HAP-1 (cell line): ENCODE results near the gene CAMP.
"Not testable (repeated sequence)": the region's sequence is repeated elsewhere in the genome, so short reads cannot be mapped to it uniquely, and the experiment has no call there.

Experiments used
- DNase-seq, 2 experiments: peaks; one replicate each; pipeline ENCODE4 v3.0.0-alpha.2; 2016 to 2020; ENCODE audit warnings: low spot score in 2 of 2
- H3K27me3 ChIP-seq: fragments of 250-450 bp; sonication (Bioruptor Pico); 2 replicates; pipeline ENCODE4 v1.5.1; 2020; ENCODE audit warnings: low read depth, mild to moderate bottlenecking, moderate library complexity
- H3K36me3 ChIP-seq: fragments of 250-450 bp; sonication (Bioruptor Pico); replicated peaks from 2 replicates; pipeline ENCODE4 v1.5.1; 2020; ENCODE audit warnings: mild to moderate bottlenecking
- H3K4me1 ChIP-seq: fragments of 250-450 bp; sonication (Bioruptor Pico); 2 replicates; pipeline ENCODE4 v1.5.1; 2020; ENCODE audit warnings: mild to moderate bottlenecking
- H3K4me3 ChIP-seq: fragments of 250-450 bp; sonication (Bioruptor Pico); 2 replicates; pipeline ENCODE4 v1.5.1; 2020; ENCODE audit warnings: mild to moderate bottlenecking, moderate library complexity
- H3K9me3 ChIP-seq: fragments of 250-450 bp; sonication (Bioruptor Pico); 2 replicates; pipeline ENCODE4 v1.5.1; 2020; ENCODE audit warnings: mild to moderate bottlenecking, moderate library complexity
- in situ Hi-C: fragments of 300-500 bp; cut with MboI; formaldehyde crosslinking; loops from 3 replicates; pipeline ENCODE4 v1.14.3; 2020; ENCODE audit warnings: low sequenced_read_pairs, inconsistent platforms, mixed read lengths

The CAMP gene

DNA sequence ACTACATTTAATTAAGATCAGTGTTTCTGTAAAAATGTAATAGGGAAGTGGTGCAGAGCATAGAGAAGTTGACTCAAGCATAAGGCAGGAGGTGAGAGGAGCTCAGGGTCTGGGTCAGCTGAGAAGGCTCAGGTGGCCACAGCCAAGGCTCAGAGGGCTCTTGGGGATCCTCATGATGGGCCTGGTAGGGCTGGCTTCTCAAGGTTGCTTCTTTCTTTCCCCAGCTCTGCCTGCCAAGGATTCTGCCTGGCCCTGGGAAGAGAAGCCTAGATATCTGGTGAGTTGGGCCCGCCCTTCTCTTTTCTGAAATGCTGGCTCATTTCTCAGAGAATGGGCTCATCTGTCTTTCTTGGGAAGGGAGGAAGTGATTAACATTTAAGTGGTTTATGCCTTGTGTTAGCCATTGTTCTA is 24.1 kb downstream of the CAMP start:
- Histone ChIP-seq H3K4me1 (peaks cover 17% of the 10 kb centered on the region), H3K27me3 (no peaks in the 10 kb centered on the region), H3K9me3 (no peaks in the 10 kb centered on the region), H3K4me3 (no peak overlapping the region), H3K36me3 (peaks cover 76% of the 10 kb centered on the region)
- DNase-seq, result peak in 1 of 2 experiments; percentile 41
- in situ Hi-C loops, result loop anchor here (10.0 kb wide), 1 partner anchor 53 kb away; no protein-coding TSS in a partner anchor

DNA sequence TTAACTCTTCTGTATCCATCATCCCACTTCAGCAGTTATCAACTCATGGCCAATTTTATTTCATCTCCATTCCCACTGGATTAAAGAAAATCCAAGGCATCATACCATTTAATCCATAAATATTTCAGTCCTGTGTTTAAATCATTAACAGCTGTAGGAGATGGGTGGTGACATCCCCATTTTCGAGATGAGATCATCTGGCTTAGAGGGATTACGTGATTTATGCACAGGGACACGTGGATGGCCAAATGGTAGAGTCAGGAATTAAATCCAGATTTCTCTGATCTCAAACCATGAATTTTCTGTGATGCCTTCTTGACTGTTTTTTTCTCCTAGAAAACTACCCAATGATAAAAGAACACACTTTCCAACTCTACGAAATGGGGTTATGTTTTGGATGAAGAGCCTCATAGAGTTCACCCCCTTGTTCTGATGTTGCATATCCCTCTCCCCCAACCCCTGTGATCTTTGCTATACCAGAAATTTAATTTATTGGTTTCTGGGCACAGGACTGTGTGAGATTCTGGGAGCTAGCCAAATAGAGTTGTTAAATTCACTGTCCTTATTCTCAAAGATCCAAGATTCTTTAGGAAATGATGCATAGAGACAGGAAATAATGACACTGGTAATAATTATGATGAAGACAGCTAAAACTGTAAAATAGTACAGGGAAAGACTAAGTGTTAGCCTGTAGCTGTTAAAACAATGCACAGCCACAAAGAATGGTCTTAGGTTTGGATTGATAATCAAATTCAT is 25.0 kb downstream of the CAMP start:
- no peaks in the 10 kb centered on the region for H3K9me3 ChIP-seq
- no peaks in the 10 kb centered on the region for H3K27me3 ChIP-seq
- H3K4me3 ChIP-seq, result no peak overlapping the region
- in situ Hi-C loops, result loop anchor here (10.0 kb wide), 1 partner anchor 53 kb away; no protein-coding TSS in a partner anchor
- peaks cover 17% of the 10 kb centered on the region for H3K4me1 ChIP-seq
- peaks cover 83% of the 10 kb centered on the region for H3K36me3 ChIP-seq
- DNase-seq, result no peak

DNA sequence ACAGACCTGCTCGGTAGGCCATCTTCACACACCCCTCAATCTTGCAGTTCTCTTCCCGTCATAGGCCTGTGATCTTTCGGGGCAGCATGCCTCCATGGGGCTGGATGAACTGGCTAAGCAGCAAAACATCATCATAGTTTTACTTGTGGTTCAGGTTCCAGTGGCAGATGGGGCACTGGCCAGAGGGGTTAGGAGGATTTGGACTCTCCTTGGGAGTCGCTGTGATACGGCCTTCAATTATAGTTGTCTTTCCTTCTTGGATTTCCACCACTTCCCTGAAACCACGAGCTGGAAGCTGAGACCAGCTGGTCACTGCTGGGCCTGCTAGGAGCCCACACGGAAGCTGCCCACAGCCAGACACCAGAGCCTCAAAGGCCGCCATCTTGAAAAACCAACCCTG is 33.3 kb downstream of the CAMP start:
- H3K4me3 ChIP-seq, result no peak overlapping the region
- peak in 1 of 2 experiments; percentile 1 for DNase-seq
- peaks cover 3% of the 10 kb centered on the region; the same call in 1 of the 2 replicates for H3K4me1 ChIP-seq
- in situ Hi-C loops, result no loop called here
- peaks cover 78% of the 10 kb centered on the region for H3K36me3 ChIP-seq
- peaks cover 4% of the 10 kb centered on the region; the same call in 1 of the 2 replicates for H3K9me3 ChIP-seq
- H3K27me3 ChIP-seq, result no peaks in the 10 kb centered on the region

DNA sequence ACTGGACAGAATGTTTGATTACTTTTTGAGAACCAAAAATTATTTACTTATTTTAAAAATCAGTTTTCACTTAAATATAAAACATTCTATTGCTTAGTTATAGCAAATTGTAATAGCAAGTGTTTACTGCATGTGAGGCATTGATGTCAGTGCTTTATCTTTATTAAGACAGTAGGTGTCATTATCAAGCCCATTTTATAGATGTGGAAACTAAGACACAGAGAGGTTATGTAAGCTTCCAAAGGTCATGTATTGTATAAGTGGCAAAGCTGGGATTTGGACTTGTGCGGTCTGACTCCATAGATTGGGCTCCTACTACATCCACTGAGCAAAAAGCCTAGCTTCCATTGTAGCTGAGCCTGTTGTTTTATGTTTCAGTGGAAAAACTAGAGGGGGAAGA is 35.2 kb downstream of the CAMP start:
- Histone ChIP-seq H3K9me3 (peaks cover 4% of the 10 kb centered on the region; the same call in 1 of the 2 replicates), H3K27me3 (no peaks in the 10 kb centered on the region), H3K4me3 (no peak overlapping the region), H3K4me1 (peaks cover 3% of the 10 kb centered on the region; the same call in 1 of the 2 replicates), H3K36me3 (peaks cover 82% of the 10 kb centered on the region)
- no peak for DNase-seq
- in situ Hi-C loops, result no loop called here

DNA sequence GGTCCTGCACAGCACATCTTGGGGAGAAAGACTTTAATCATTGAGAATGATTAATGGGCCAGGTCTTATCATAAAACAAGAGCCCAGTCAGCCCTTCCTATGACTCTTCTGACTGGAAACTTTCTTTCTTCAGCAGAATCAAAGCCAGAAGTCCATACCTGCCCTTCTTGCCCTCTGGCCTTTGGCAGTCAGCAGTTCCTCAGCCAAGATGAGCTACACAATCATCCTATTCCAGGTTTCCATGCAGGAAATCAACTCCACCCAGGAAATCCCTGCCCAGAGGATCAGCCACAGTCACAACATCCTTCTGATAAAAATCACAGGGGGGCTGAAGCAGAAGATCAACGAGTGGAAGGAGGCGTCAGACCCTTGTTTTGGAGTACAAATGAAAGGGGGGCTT is 44.5 kb downstream of the CAMP start:
- H3K36me3 ChIP-seq, result peaks cover 84% of the 10 kb centered on the region
- H3K27me3 ChIP-seq, result no peaks in the 10 kb centered on the region
- no peaks in the 10 kb centered on the region for H3K9me3 ChIP-seq
- DNase-seq, result no peak
- in situ Hi-C loops, result no loop called here
- no peaks in the 10 kb centered on the region for H3K4me1 ChIP-seq
- no peak overlapping the region for H3K4me3 ChIP-seq

DNA sequence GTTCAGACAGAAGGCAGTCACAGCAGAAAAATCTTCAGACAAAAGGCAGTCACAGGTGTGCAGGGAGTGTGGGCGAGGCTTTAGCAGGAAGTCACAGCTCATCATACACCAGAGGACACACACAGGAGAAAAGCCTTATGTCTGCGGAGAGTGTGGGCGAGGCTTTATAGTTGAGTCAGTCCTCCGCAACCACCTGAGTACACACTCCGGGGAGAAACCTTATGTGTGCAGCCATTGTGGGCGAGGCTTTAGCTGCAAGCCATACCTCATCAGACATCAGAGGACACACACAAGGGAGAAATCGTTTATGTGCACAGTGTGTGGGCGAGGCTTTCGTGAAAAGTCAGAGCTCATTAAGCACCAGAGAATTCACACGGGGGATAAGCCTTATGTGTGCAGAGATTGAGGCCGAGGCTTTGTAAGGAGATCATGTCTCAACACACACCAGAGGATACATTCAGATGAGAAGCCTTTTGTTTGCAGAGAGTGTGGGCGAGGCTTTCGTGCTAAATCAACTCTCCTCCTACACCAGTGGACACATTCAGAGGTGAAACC is 45.2 kb downstream of the CAMP start:
- in situ Hi-C loops, result no loop called here
- Histone ChIP-seq H3K36me3 (peaks cover 78% of the 10 kb centered on the region), H3K4me3 (no peak overlapping the region), H3K4me1 (no peaks in the 10 kb centered on the region), H3K9me3 (no peaks in the 10 kb centered on the region), H3K27me3 (no peaks in the 10 kb centered on the region)
- DNase-seq, result no peak

DNA sequence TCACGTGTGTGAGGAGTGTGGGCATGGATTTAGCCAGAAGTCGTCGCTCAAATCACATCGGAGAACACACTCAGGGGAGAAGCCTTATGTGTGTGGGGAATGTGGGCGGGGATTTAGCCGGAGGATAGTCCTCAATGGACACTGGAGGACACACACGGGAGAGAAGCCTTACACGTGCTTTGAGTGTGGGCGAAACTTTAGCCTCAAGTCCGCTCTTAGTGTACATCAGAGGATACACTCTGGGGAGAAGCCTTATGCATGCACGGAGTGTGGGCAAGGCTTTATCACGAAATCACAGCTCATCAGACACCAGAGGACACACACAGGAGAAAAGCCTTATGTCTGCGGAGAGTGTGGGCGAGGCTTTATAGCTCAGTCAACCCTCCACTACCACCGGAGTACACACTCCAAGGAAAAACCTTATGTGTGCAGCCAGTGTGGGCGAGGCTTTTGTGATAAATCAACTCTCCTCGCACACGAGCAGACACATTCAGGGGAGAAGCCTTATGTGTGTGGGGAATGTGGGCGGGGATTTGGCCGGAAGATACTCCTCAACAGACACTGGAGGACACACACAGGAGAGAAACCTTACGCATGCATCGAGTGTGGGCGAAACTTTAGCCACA is 45.8 kb downstream of the CAMP start:
- H3K4me3 ChIP-seq, result no peak overlapping the region
- H3K36me3 ChIP-seq, result peaks cover 72% of the 10 kb centered on the region
- no peaks in the 10 kb centered on the region for H3K4me1 ChIP-seq
- DNase-seq, result no peak
- no peaks in the 10 kb centered on the region for H3K9me3 ChIP-seq
- no peaks in the 10 kb centered on the region for H3K27me3 ChIP-seq
- in situ Hi-C loops, result no loop called here

DNA sequence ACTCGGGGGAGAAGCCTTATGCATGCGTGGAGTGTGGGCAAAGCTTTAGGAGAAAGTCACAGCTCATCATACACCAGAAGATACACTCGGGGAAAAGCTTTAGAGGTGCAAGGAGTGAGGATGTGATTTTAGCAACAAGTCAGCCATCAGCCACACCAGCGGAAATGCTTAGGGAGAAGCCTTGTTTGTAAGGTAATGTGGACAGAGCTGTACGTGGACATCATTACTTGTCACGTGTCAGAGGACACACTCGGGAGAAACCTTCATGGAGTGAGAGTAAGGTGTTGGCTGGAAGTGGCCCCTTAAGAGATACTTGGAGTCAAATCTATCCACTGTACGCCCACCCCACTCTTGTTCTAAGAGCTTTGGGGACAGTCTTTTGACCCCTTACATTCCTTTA is 46.3 kb downstream of the CAMP start:
- Histone ChIP-seq H3K36me3 (peaks cover 66% of the 10 kb centered on the region), H3K9me3 (no peaks in the 10 kb centered on the region), H3K4me1 (no peaks in the 10 kb centered on the region), H3K4me3 (no peak overlapping the region), H3K27me3 (no peaks in the 10 kb centered on the region)
- DNase-seq, result no peak
- in situ Hi-C loops, result no loop called here

DNA sequence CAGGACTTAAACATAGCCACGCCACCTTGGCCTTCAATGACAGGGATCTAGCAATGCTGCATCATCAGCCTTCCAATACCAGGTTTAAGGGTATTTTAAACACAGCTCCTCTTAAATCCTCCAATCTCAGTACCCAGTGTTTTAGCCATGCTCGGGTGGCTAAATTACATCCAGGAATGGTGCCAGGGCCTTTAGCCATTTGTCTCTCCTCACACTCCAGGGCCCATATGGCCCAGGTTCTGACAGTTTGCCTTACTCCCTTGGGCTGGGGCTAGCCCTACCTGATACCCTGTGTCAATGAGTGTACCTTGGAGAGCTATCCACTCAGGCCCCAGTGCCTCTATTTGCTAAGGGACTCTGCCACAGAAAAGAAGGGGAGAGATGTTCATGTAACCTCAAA is 47.0 kb downstream of the CAMP start:
- in situ Hi-C loops, result loop anchor here (5.0 kb wide), 1 partner anchor 167 kb away; no protein-coding TSS in a partner anchor
- H3K4me1 ChIP-seq, result peaks cover 1% of the 10 kb centered on the region; the same call in 1 of the 2 replicates

DNA sequence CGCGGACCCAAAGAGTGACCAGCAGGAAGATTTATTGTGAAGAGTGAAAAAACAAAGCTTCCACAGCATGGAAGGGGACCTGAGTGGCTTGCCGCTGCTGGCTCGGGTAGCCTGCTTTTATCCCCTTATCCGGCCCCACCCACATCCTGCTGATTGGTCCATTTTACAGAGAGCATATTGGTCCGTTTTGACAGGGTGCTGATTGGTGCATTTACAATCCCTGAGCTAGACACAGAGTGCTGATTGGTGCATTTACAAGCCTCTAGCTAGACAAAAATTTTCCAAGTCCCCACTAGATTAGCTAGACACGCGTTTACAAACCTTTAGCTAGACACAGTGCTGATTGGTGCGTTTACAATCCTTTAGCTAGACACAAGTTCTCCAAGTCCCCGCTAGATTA is 47.9 kb downstream of the CAMP start:
- H3K9me3 ChIP-seq, H3K4me3 ChIP-seq, H3K4me1 ChIP-seq, DNase-seq, H3K27me3 ChIP-seq: not testable (repeated sequence)
- H3K36me3 ChIP-seq, result peaks cover 53% of the 10 kb centered on the region
- in situ Hi-C loops, result loop anchor here (5.0 kb wide), 1 partner anchor 166 kb away; no protein-coding TSS in a partner anchor

More for the DNA sequence above, 47.0 kb downstream of the CAMP start:
- no peak for DNase-seq
- Histone ChIP-seq H3K4me3 (no peak overlapping the region), H3K36me3 (peaks cover 62% of the 10 kb centered on the region), H3K9me3 (no peaks in the 10 kb centered on the region), H3K27me3 (no peaks in the 10 kb centered on the region)

DNA sequence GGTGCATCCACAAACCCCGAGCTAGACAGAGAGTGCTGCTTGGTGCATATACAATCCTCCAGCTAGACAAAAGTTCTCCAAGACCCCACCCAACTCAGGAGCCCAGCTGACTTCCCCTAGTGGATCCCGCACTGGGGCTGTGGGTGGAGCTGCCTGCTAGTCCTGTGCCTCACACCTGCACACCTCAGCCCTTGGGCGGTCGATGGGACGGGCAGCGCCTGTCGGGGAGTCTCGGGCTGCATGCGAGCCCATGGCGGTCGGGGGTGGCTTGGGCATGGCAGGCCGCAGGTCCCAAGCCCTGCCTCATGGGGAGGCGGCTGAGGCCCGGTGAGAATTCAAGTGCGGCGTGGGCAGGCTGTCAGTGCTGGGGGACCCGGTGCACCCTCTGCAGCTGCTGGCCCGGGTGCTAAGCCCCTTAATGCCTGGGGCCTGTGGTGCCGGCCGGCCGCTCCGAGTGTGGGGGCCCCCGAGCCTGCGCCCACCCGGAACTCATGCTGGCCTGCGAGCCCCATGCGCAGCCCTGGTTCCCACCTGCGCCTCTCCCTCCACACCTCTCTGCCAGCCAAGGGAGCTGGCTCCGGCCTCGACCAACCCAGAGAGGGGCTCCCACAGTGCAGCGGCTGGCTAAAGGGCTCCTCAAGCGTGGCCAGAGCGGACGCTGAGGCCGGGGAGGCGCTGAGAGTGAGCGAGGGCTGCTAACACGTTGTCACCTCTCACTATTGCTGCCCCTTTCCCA is 48.6 kb downstream of the CAMP start:
- no peak for DNase-seq
- no peaks in the 10 kb centered on the region for H3K9me3 ChIP-seq
- no peak overlapping the region for H3K4me3 ChIP-seq
- in situ Hi-C loops, result loop anchor here (5.0 kb wide), 1 partner anchor 165 kb away; no protein-coding TSS in a partner anchor
- H3K27me3 ChIP-seq, result no peaks in the 10 kb centered on the region
- peaks cover 46% of the 10 kb centered on the region for H3K36me3 ChIP-seq
- H3K4me1 ChIP-seq, result peaks cover 16% of the 10 kb centered on the region

DNA sequence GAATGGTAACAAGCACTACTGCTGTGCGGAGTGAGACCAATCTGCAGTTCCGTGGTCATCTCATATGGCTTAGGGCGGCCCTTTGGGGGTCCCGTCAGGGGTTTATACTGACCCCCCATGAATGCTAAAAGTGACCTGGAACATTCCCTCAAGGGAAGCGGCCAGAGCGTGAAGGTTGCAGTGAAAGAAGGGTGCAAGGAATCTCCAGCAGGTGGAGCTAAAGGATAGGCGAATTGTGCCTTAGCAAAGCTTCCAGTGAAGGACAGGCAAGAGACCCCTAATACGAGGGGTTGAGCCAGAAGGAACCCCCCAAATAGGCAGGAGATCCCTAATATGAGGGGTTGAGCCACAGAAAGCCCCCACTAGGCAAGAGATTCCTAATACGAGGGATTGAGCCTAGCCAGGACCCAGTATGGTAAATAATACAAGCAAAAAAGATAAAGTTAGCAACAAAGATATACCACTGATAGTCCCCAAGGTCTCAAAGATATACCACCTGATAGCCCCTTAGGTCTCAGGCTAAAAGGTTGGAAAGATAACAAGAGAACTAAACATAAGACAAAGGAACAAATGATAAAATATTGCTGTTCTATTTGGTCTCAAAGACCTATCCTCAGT is 50.4 kb downstream of the CAMP start:
- Histone ChIP-seq H3K9me3 (no peaks in the 10 kb centered on the region), H3K4me3 (no peak overlapping the region), H3K4me1 (peaks cover 21% of the 10 kb centered on the region), H3K36me3 (peaks cover 28% of the 10 kb centered on the region), H3K27me3 (no peaks in the 10 kb centered on the region)
- peak; percentile 61 to 76 for DNase-seq
- in situ Hi-C loops, result loop anchor here (5.0 kb wide), 1 partner anchor 164 kb away; no protein-coding TSS in a partner anchor

DNA sequence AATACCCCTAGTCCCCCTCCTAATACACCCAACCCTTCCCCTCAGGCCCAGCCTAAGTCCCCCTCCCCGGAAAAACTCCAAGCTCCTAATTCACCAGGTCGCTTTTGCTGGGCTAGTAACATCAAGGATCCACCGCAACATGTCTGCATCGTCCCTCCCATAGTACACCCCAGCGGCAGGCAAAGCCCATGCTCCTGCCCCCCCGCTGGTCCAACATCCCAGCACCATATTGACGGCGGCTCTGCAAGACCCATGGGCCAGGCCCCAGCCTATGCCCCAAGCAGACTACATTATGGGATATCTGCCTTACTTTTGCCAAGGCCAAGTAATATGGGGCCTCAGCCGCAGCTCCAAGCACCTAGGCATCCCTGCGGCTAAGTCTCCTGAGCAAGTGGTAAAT is 51.2 kb downstream of the CAMP start:
- in situ Hi-C loops, result loop anchor here (5.0 kb wide), 1 partner anchor 163 kb away; no protein-coding TSS in a partner anchor
- no peak for DNase-seq
- Histone ChIP-seq H3K27me3 (no peaks in the 10 kb centered on the region), H3K9me3 (no peaks in the 10 kb centered on the region), H3K4me1 (peaks cover 21% of the 10 kb centered on the region), H3K4me3 (no peak overlapping the region), H3K36me3 (peaks cover 21% of the 10 kb centered on the region)
